Stomach smooth muscle (tissue), 2 donors: Measurements from ENCODE around the gene SEMA5A.

Source experiments
- H3K27ac ChIP-seq: one replicate; pipeline ENCODE4 v1.7.0; 2013; ENCODE audit warnings: mild to moderate bottlenecking, low read length, inconsistent platforms
- H3K27me3 ChIP-seq, 2 donors: one replicate each; pipeline ENCODE4 v1.7.0; 2013; ENCODE audit warnings: low read length in 2 of 2; ENCODE audit not compliant: insufficient read depth in 2 of 2, control insufficient read depth in 1 of 2
- H3K36me3 ChIP-seq, 2 donors: one replicate each; pipeline ENCODE4 v1.7.0; 2013; ENCODE audit warnings: low read length in 2 of 2; ENCODE audit not compliant: control insufficient read depth in 2 of 2, insufficient read depth in 2 of 2
- H3K4me1 ChIP-seq: one replicate; pipeline ENCODE4 v1.7.0; 2013; ENCODE audit warnings: low read length; ENCODE audit not compliant: control insufficient read depth, insufficient read depth
- H3K4me3 ChIP-seq, 2 donors: one replicate each; pipeline ENCODE4 v1.7.0; 2013; ENCODE audit warnings: low read length in 2 of 2
- H3K9ac ChIP-seq, 2 donors: one replicate each; pipeline ENCODE4 v1.7.0; 2013; ENCODE audit warnings: low read length in 2 of 2, mild to moderate bottlenecking in 1 of 2
- H3K9me3 ChIP-seq, 2 donors: one replicate each; pipeline ENCODE4 v1.7.0; 2013; ENCODE audit warnings: low read length in 2 of 2; ENCODE audit not compliant: control insufficient read depth in 2 of 2
- donor health status: healthy.
- donor health status: Pancreatic carcinoma.

The SEMA5A gene

GRCh38 chr5:9098990-9099389, 446.9 kb downstream of the SEMA5A start:
- no peak overlapping the region for H3K9ac ChIP-seq
- no peaks in the 10 kb centered on the region for H3K4me1 ChIP-seq
- H3K4me3 ChIP-seq: no peak overlapping the region
- no peak overlapping the region for H3K27ac ChIP-seq
- H3K36me3 ChIP-seq: no peaks in the 10 kb centered on the region
- H3K9me3 ChIP-seq: no peaks in the 10 kb centered on the region
- no peaks in the 10 kb centered on the region for H3K27me3 ChIP-seq

- Histone ChIP-seq H3K9me3 (no peaks in the 10 kb centered on the region), H3K4me3 (no peak overlapping the region), H3K27me3 (no peaks in the 10 kb centered on the region), H3K4me1 (no peaks in the 10 kb centered on the region), H3K9ac (no peak overlapping the region), H3K36me3 (no peaks in the 10 kb centered on the region), H3K27ac (no peak overlapping the region)
These were observed 451.3 kb downstream of the SEMA5A start for GRCh38 chr5:9094582-9094981.

- Histone ChIP-seq H3K4me1 (no peaks in the 10 kb centered on the region), H3K4me3 (no peak overlapping the region), H3K27me3 (no peaks in the 10 kb centered on the region), H3K9me3 (no peaks in the 10 kb centered on the region), H3K27ac (no peak overlapping the region), H3K36me3 (no peaks in the 10 kb centered on the region), H3K9ac (no peak overlapping the region)
These were observed 453.8 kb downstream of the SEMA5A start for GRCh38 chr5:9091896-9092662.

GRCh38 chr5:9090381-9091026, 455.4 kb downstream of the SEMA5A start:
- no peaks in the 10 kb centered on the region for H3K9me3 ChIP-seq
- no peaks in the 10 kb centered on the region for H3K4me1 ChIP-seq
- H3K36me3 ChIP-seq: no peaks in the 10 kb centered on the region
- H3K9ac ChIP-seq: no peak overlapping the region
- H3K4me3 ChIP-seq: no peak overlapping the region
- H3K27ac ChIP-seq: no peak overlapping the region
- no peaks in the 10 kb centered on the region for H3K27me3 ChIP-seq

GRCh38 chr5:9089893-9090292, 456.0 kb downstream of the SEMA5A start:
- Histone ChIP-seq H3K9ac (no peak overlapping the region), H3K27ac (no peak overlapping the region), H3K36me3 (no peaks in the 10 kb centered on the region), H3K4me3 (no peak overlapping the region), H3K27me3 (no peaks in the 10 kb centered on the region), H3K9me3 (no peaks in the 10 kb centered on the region), H3K4me1 (no peaks in the 10 kb centered on the region)

- H3K27ac ChIP-seq: no peak overlapping the region
- no peaks in the 10 kb centered on the region for H3K36me3 ChIP-seq
- H3K4me3 ChIP-seq: no peak overlapping the region
- H3K9ac ChIP-seq: no peak overlapping the region
- no peaks in the 10 kb centered on the region for H3K27me3 ChIP-seq
- H3K4me1 ChIP-seq: no peaks in the 10 kb centered on the region
- H3K9me3 ChIP-seq: no peaks in the 10 kb centered on the region
These were observed 462.9 kb downstream of the SEMA5A start for GRCh38 chr5:9082996-9083395.

- Histone ChIP-seq H3K27ac (no peak overlapping the region), H3K36me3 (no peaks in the 10 kb centered on the region), H3K27me3 (no peaks in the 10 kb centered on the region), H3K9ac (no peak overlapping the region), H3K9me3 (no peaks in the 10 kb centered on the region), H3K4me1 (no peaks in the 10 kb centered on the region), H3K4me3 (no peak overlapping the region)
These were observed 473.2 kb downstream of the SEMA5A start for GRCh38 chr5:9072701-9073100.

GRCh38 chr5:9071524-9071923, 474.4 kb downstream of the SEMA5A start:
- Histone ChIP-seq H3K9ac (no peak overlapping the region), H3K27ac (no peak overlapping the region), H3K4me3 (no peak overlapping the region), H3K36me3 (no peaks in the 10 kb centered on the region), H3K27me3 (no peaks in the 10 kb centered on the region), H3K4me1 (no peaks in the 10 kb centered on the region), H3K9me3 (no peaks in the 10 kb centered on the region)

GRCh38 chr5:9071074-9071473, 474.8 kb downstream of the SEMA5A start:
- no peak overlapping the region for H3K27ac ChIP-seq
- no peak overlapping the region for H3K9ac ChIP-seq
- no peaks in the 10 kb centered on the region for H3K36me3 ChIP-seq
- no peaks in the 10 kb centered on the region for H3K4me1 ChIP-seq
- no peaks in the 10 kb centered on the region for H3K9me3 ChIP-seq
- H3K4me3 ChIP-seq: no peak overlapping the region
- no peaks in the 10 kb centered on the region for H3K27me3 ChIP-seq

- no peak overlapping the region for H3K4me3 ChIP-seq
- no peaks in the 10 kb centered on the region for H3K9me3 ChIP-seq
- H3K27me3 ChIP-seq: no peaks in the 10 kb centered on the region
- H3K9ac ChIP-seq: no peak overlapping the region
- no peaks in the 10 kb centered on the region for H3K36me3 ChIP-seq
- no peaks in the 10 kb centered on the region for H3K4me1 ChIP-seq
- no peak overlapping the region for H3K27ac ChIP-seq
These were observed 476.2 kb downstream of the SEMA5A start for GRCh38 chr5:9069650-9070049.

- no peak overlapping the region for H3K9ac ChIP-seq
- H3K27ac ChIP-seq: no peak overlapping the region
- no peak overlapping the region for H3K4me3 ChIP-seq
- H3K9me3 ChIP-seq: no peaks in the 10 kb centered on the region
- no peaks in the 10 kb centered on the region for H3K36me3 ChIP-seq
- no peaks in the 10 kb centered on the region for H3K4me1 ChIP-seq
- no peaks in the 10 kb centered on the region for H3K27me3 ChIP-seq
These were observed 478.7 kb downstream of the SEMA5A start for GRCh38 chr5:9067154-9067553.
